GM12801 (cell line): ENCODE results near the gene KDR.

ENCODE experiments used
- CTCF ChIP-seq: IDR thresholded peaks from one replicate; pipeline ENCODE4 v1.5.1; 2011; ENCODE audit warnings: control low read depth; ENCODE audit not compliant: insufficient read length; ENCODE audit errors: extremely low read depth

Gene KDR

GRCh38 chr4:55125087-55125721 lies at the start of gene KDR:
Gene KDR, minus strand, starts transcription at chr4:55125595. Its CDS starts 302 bp downstream, at chr4:55125293.
- no peak for TF ChIP-seq CTCF

GRCh38 chr4:55173580-55173979 lies 48.2 kb upstream of the KDR start:
- TF ChIP-seq CTCF = no peak

GRCh38 chr4:55172694-55173287 lies 47.4 kb upstream of the KDR start:
- TF ChIP-seq CTCF = no peak

- no peak for TF ChIP-seq CTCF
Observed at GRCh38 chr4:55170462-55170861, 45.1 kb upstream of the KDR start.

GRCh38 chr4:55169352-55169961 lies 44.1 kb upstream of the KDR start:
- TF ChIP-seq CTCF = no peak

- no peak for TF ChIP-seq CTCF
Observed at GRCh38 chr4:55162396-55162795, 37.0 kb upstream of the KDR start.

- no peak for TF ChIP-seq CTCF
Observed at GRCh38 chr4:55161739-55162138, 36.3 kb upstream of the KDR start.
